Right lobe of liver (tissue), 6 donors: ENCODE data around the gene CFAP46. TPM values are rescaled to one million over a fixed set of nuclear protein-coding genes. Genes with fewer than 3 reads are reported as not detected.

Experiments
- ATAC-seq, 4 donors: fragments of 200-7000 bp; cut with Tn5 transposase; one replicate each; pipeline ENCODE4 v1.9.1; 2020; ENCODE audit warnings: mild to moderate bottlenecking in 4 of 4, moderate library complexity in 4 of 4
- DNase-seq, 3 donors: peaks; one replicate each; pipeline ENCODE4 v3.0.0-alpha.2; 2020
- H3K27ac ChIP-seq, 3 donors: fragments of 200-600 bp; one replicate each; pipeline ENCODE4 v1.8.0; 2022
- H3K27me3 ChIP-seq, 2 donors: fragments of 200-600 bp; one replicate each; pipeline ENCODE4 v1.8.0; 2022
- H3K36me3 ChIP-seq, 4 donors: fragments of 200-600 bp; sonication (generic) in 1 of 4; one replicate each; pipeline versions ENCODE4 v1.5.1 to v1.8.0; 2017 to 2022; ENCODE audit warnings: control low read depth in 1 of 4
- H3K4me1 ChIP-seq, 4 donors: fragments of 200-600 bp; sonication (generic) in 1 of 4; one replicate each; pipeline versions ENCODE4 v1.5.1 to v1.8.0; 2017 to 2022; ENCODE audit warnings: control low read depth in 1 of 4
- H3K4me3 ChIP-seq, 3 donors: fragments of 200-600 bp; one replicate each; pipeline ENCODE4 v1.8.0; 2022
- H3K9me3 ChIP-seq, 4 donors: fragments of 200-600 bp; sonication (generic) in 1 of 4; one replicate each; pipeline versions ENCODE4 v1.5.1 to v1.8.0; 2017 to 2022; ENCODE audit warnings: control low read depth in 1 of 4
- POLR2A ChIP-seq: fragments of 450-650 bp; IDR thresholded peaks from one replicate; pipeline ENCODE4 v1.6.1; 2017; ENCODE audit warnings: antibody characterized with exemption, mild to moderate bottlenecking
- WGBS: methylation state at CpG from one replicate; pipeline ENCODE4 v1.1.6; 2018; ENCODE audit warnings: low coverage, low lambda C conversion rate; ENCODE audit not compliant: insufficient coverage; ENCODE audit errors: missing lambda C conversion rate; 5-methylcytosine and 5-hydroxymethylcytosine counted together
- intact Hi-C, 2 donors: fragments of 100-400 bp; cut with DNase I; formaldehyde crosslinking; loops; one replicate each; pipeline versions ENCODE4 v1.11.2 to v1.14.1; 2022
- total RNA-seq, 6 experiments: library from RNA; depleted of rRNA in 2 of 6; stranded (reverse); fragments of >200 nt in 2 of 6; fragmentation: NEBNext Ultra II Directional in 3 of 6; extraction: Animal tissue kit (Norgen Biotek cat#: 25700) in 3 of 6; gene quantifications; one replicate each; pipeline versions ENCODE4 v1.1.0 to v1.2.4, GENCODE V29; 2016 to 2023
- TF ChIP-seq, protein P1 (sequence below), 4 donors: fragments of 200-600 bp in 3 of 4; fragments of 450-650 bp in 1 of 4; IDR thresholded peaks; one replicate each; pipeline versions ENCODE4 v1.5.1 to v1.8.0; 2016 to 2022; ENCODE audit warnings: antibody characterized with exemption in 4 of 4, mild to moderate bottlenecking in 2 of 4
- donor health status: DM: no; HTN: yes; CAD: no.
- donor health status: DM: no; HTN: no; CAD: no.
- donor health status: DM: no; HTN: no; CAD: no.
- donor health status: DM: no; HTN: yes; CAD: no.
- donor health status: DM: no; HTN: yes; CAD: no.

Gene CFAP46
- total RNA-seq, 6 experiments from 2014 or later = 0.16 to 0.67 (median 0.32) TPM

DNA sequence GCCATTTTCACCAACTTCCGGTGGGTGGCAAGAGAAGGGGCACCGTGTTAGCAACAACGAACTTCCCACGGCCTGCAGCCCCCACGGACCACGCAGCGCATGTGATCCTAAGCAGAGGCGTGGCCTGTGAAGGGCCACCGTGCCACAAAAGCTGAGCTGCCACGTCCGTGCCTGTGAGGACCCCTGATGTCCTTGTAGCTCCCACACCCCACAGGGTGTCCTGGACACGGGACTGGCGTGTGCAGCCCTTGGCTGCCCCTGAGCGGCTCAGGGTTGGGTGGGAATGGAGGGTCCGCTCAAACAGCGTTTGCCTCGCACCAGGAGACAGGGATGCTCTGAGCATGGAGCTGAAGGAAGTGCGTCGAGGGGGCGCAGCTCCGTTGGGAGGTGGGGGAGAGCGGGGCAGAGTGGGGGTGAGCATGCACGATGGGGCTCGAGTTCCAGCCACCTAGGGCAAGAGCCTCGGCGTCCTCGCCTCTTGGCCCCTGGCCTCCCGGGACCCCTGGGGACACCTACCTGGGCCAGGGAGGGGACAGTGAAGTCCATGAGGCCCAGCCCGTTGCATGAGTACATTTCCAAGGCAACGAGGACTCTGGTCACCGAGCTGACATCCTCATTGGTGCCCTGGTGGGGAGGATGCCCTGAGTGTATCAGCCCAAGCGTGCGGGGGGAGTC is 33.6 kb downstream of the CFAP46 start:
- TF ChIP-seq, protein P1, sequence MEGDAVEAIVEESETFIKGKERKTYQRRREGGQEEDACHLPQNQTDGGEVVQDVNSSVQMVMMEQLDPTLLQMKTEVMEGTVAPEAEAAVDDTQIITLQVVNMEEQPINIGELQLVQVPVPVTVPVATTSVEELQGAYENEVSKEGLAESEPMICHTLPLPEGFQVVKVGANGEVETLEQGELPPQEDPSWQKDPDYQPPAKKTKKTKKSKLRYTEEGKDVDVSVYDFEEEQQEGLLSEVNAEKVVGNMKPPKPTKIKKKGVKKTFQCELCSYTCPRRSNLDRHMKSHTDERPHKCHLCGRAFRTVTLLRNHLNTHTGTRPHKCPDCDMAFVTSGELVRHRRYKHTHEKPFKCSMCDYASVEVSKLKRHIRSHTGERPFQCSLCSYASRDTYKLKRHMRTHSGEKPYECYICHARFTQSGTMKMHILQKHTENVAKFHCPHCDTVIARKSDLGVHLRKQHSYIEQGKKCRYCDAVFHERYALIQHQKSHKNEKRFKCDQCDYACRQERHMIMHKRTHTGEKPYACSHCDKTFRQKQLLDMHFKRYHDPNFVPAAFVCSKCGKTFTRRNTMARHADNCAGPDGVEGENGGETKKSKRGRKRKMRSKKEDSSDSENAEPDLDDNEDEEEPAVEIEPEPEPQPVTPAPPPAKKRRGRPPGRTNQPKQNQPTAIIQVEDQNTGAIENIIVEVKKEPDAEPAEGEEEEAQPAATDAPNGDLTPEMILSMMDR (IDR thresholded peaks at IDR 0.05) = no peak
- TF ChIP-seq POLR2A = no peak
- intact Hi-C loops = no loop called here
- ATAC-seq (no peak), DNase-seq (peak in 2 of 3 donors; percentile 8 to 37)
- H3K27ac ChIP-seq = no peak overlapping the region
- no peaks in the 10 kb centered on the region for H3K27me3 ChIP-seq
- 90% methylated on average over 3 of the region's 33 CpGs for WGBS
- no peaks in the 10 kb centered on the region for H3K9me3 ChIP-seq
- H3K36me3 ChIP-seq = no peaks in the 10 kb centered on the region
- no peak overlapping the region for H3K4me3 ChIP-seq
- no peaks in the 10 kb centered on the region for H3K4me1 ChIP-seq

DNA sequence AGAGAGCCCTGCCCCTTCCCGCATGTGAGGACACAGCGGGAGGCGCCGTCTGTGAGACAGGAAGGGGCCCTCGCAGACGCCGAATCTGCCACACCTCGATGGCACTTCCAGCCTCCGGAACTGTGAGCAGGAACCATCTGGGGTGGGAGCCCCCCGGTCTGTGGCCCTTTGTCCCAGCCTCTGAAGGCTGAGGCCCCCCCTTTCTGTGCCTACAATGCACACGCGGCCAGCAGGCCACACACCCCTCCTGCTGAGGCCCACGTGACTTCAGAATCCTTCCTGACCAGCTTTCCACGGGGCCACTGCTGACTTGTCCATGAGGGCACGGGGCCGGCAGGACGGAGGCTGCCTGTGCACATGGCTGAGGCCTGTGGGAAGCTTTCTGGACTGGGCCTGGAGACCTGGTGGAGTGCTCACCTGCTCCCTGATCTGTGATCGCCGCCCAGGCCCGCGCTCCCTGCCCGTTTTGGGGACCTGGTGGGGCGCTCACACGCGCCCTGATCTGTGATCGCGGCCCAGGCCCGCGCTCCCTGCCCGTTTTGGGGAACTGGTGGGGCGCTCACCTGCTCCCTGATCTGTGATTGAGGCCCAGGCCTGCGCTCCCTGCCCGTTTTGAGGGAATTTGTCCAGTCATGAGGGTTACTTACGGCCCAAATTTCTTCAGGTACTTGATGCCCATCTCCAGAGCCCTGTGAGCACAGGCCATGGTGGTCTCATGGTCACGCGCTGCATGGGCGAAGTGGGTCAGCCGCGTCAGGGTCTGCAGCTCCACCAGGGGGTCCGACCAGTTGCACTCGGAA is 34.3 kb downstream of the CFAP46 start:
- no peaks in the 10 kb centered on the region for H3K9me3 ChIP-seq
- intact Hi-C loops = no loop called here
- TF ChIP-seq POLR2A = no peak
- TF ChIP-seq, protein P1 (IDR thresholded peaks at IDR 0.05) = no peak
- no CpG with 5 or more reads among the region's 41 CpGs for WGBS
- no peaks in the 10 kb centered on the region for H3K36me3 ChIP-seq
- DNase-seq (peak in 2 of 3 donors; percentile 19 to 56), ATAC-seq (no peak)
- no peaks in the 10 kb centered on the region for H3K27me3 ChIP-seq
- H3K27ac ChIP-seq = no peak overlapping the region
- no peak overlapping the region for H3K4me3 ChIP-seq
- no peaks in the 10 kb centered on the region for H3K4me1 ChIP-seq

DNA sequence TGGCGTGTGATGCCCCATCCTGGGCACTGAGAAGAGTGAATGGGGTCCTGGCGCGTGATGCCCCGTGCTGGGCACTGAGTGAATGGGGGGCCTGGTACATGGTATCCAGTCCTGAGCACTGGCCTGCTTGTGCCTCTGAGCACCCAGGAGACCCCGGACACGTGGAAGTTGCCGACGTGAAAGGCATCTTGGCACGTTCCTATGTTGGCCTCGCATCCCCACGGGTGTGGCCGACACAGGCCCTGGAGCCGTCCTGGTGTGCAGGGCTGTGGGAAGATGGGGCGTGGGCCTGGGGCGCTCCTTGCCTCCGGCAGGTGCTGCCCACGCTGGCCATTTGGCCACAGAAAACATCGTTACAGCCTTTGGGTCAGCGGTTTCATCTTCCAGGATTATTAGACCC is 35.5 kb downstream of the CFAP46 start:
- WGBS = 84% methylated on average over 5 of the region's 19 CpGs
- H3K36me3 ChIP-seq = no peaks in the 10 kb centered on the region
- TF ChIP-seq, protein P1 (IDR thresholded peaks at IDR 0.05) = no peak
- no peak for TF ChIP-seq POLR2A
- intact Hi-C loops = no loop called here
- peak in 2 of 3 donors; percentile 5 to 40 for DNase-seq
- H3K9me3 ChIP-seq = no peaks in the 10 kb centered on the region
- no peak for ATAC-seq
- H3K4me3 ChIP-seq = no peak overlapping the region
- H3K4me1 ChIP-seq = no peaks in the 10 kb centered on the region
- H3K27me3 ChIP-seq = no peaks in the 10 kb centered on the region
- H3K27ac ChIP-seq = no peak overlapping the region

DNA sequence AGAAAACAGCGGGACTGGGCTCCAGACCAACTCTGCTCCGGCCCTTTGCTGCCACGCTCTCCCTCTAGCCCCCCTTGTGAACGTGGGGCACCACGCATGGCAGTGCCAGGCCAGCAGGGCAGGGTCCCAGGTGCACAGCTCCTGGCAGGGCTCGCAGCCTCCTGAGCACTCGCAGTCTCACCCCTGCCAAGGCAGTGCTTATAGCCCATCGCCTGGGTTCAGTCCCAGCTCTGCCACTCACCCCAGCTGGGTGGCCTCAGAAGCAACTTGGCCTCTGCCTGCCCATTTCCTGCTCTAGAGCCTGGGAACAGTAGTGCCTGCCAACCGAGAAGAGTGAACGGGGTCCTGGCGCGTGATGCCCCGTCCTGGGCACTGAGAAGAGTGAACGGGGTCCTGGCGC is 36.3 kb downstream of the CFAP46 start:
- intact Hi-C loops = no loop called here
- no peak overlapping the region for H3K4me3 ChIP-seq
- no peak overlapping the region for H3K27ac ChIP-seq
- ATAC-seq = no peak
- H3K4me1 ChIP-seq = no peaks in the 10 kb centered on the region
- no peaks in the 10 kb centered on the region for H3K27me3 ChIP-seq
- DNase-seq = peak in 2 of 3 donors; percentile 9 to 36
- no peaks in the 10 kb centered on the region for H3K9me3 ChIP-seq
- no peaks in the 10 kb centered on the region for H3K36me3 ChIP-seq
- WGBS = 88% methylated on average over 10 of the region's 15 CpGs
- no peak for TF ChIP-seq POLR2A
- TF ChIP-seq, protein P1 (IDR thresholded peaks at IDR 0.05) = no peak
